GM19397 (cell line): Measurements from ENCODE around the gene RAB30.
"Not testable (repeated sequence)": the region's sequence is repeated elsewhere in the genome, so short reads cannot be mapped to it uniquely, and the experiment has no call there.

Experiments
- ATAC-seq: cut with Tn5 transposase; IDR thresholded peaks from one replicate; pipeline ENCODE4 v1.9.1; 2021; ENCODE audit warnings: mild to moderate bottlenecking, moderate library complexity; ENCODE audit not compliant: unreplicated experiment

RAB30 gene

GRCh38 chr11:82988936-82989627 lies 82.6 kb downstream of the RAB30 start:
- no peak for ATAC-seq

GRCh38 chr11:82987997-82988396 lies 83.7 kb downstream of the RAB30 start:
- ATAC-seq = no peak

GRCh38 chr11:82986446-82986845 lies 85.3 kb downstream of the RAB30 start:
- no peak for ATAC-seq

GRCh38 chr11:82981852-82982251 lies 89.8 kb downstream of the RAB30 start:
- no peak for ATAC-seq

GRCh38 chr11:82980947-82981346 lies 90.8 kb downstream of the RAB30 start:
- ATAC-seq = no peak

- ATAC-seq = no peak
Observed at GRCh38 chr11:82980292-82980691, 91.4 kb downstream of the RAB30 start.

- ATAC-seq = no peak
Observed at GRCh38 chr11:82979824-82980223, 91.9 kb downstream of the RAB30 start.

- ATAC-seq = no peak
Observed at GRCh38 chr11:82978422-82979099, 93.1 kb downstream of the RAB30 start.

- ATAC-seq = peak; percentile 55
Observed at GRCh38 chr11:82976786-82977185, 94.9 kb downstream of the RAB30 start.

- no peak for ATAC-seq
Observed at GRCh38 chr11:82975882-82976281, 95.8 kb downstream of the RAB30 start.

- ATAC-seq = no peak
Observed at GRCh38 chr11:82974851-82975250, 96.8 kb downstream of the RAB30 start.

GRCh38 chr11:82974135-82974534 lies 97.6 kb downstream of the RAB30 start:
- ATAC-seq = no peak

GRCh38 chr11:82972103-82972502 lies 99.6 kb downstream of the RAB30 start:
- no peak for ATAC-seq

GRCh38 chr11:82971519-82971946 lies 100.2 kb downstream of the RAB30 start:
- not testable (repeated sequence) for ATAC-seq

- not testable (repeated sequence) for ATAC-seq
Observed at GRCh38 chr11:82970507-82971083, 101.1 kb downstream of the RAB30 start.

GRCh38 chr11:82969811-82970210 lies 101.9 kb downstream of the RAB30 start:
- peak; percentile 92 for ATAC-seq

GRCh38 chr11:82967381-82967780 lies 104.3 kb downstream of the RAB30 start:
- ATAC-seq = no peak

- ATAC-seq = not testable (repeated sequence)
Observed at GRCh38 chr11:82962021-82962420, 109.7 kb downstream of the RAB30 start.

GRCh38 chr11:82960779-82961143 lies 110.9 kb downstream of the RAB30 start:
- ATAC-seq = peak; percentile 29

GRCh38 chr11:82959987-82960778 lies 111.5 kb downstream of the RAB30 start:
- ATAC-seq = peak; percentile 82

GRCh38 chr11:82955736-82956453 lies 115.8 kb downstream of the RAB30 start:
- not testable (repeated sequence) for ATAC-seq
